ENCODE data around the gene FRMD8. TPM values are rescaled to one million over a fixed set of nuclear protein-coding genes. Genes with fewer than 3 reads are reported as not detected.

The FRMD8 gene
- total RNA-seq, 6 experiments from 2014 or later, result 22.4 to 28.5 (median 27.1) TPM

DNA sequence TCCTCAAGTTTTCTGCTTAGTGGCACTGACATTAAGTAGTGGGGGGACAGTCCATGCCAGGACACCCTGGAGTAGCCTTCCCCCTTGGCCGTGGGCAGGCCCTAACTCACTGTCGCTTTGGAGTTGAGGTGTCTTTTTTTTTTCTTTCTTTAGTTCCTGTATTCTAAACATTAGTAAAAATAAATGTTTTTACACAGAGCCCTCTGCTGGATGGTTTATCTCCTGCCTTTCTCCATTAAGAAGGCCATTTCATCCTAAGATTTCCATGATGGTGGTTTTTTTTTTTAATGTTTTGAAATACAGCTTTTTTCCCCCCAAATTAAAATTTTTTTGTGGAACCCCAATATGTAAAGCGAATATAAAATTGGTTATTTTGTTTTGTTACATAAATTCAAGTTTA, 33.7 kb upstream of the FRMD8 start:
- Mint-ChIP-seq H3K4me3 (no peak overlapping the region), H3K9me3 (no peaks in the 10 kb centered on the region), H3K36me3 (ENCODE audit: low read depth) (peaks cover 5% of the 10 kb centered on the region; the same call in 1 of the 2 replicates), H3K27ac (peak overlapping the region; percentile 64; the same call in 1 of the 2 replicates), H3K27me3 (ENCODE audit: insufficient read depth) (peaks cover 4% of the 10 kb centered on the region), H3K4me1 (ENCODE audit: low read depth) (peaks cover 30% of the 10 kb centered on the region)
- DNase-seq, result peak; percentile 23
- TF ChIP-seq, protein P1, sequence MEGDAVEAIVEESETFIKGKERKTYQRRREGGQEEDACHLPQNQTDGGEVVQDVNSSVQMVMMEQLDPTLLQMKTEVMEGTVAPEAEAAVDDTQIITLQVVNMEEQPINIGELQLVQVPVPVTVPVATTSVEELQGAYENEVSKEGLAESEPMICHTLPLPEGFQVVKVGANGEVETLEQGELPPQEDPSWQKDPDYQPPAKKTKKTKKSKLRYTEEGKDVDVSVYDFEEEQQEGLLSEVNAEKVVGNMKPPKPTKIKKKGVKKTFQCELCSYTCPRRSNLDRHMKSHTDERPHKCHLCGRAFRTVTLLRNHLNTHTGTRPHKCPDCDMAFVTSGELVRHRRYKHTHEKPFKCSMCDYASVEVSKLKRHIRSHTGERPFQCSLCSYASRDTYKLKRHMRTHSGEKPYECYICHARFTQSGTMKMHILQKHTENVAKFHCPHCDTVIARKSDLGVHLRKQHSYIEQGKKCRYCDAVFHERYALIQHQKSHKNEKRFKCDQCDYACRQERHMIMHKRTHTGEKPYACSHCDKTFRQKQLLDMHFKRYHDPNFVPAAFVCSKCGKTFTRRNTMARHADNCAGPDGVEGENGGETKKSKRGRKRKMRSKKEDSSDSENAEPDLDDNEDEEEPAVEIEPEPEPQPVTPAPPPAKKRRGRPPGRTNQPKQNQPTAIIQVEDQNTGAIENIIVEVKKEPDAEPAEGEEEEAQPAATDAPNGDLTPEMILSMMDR (IDR thresholded peaks at IDR 0.05), result peak; percentile 74

DNA sequence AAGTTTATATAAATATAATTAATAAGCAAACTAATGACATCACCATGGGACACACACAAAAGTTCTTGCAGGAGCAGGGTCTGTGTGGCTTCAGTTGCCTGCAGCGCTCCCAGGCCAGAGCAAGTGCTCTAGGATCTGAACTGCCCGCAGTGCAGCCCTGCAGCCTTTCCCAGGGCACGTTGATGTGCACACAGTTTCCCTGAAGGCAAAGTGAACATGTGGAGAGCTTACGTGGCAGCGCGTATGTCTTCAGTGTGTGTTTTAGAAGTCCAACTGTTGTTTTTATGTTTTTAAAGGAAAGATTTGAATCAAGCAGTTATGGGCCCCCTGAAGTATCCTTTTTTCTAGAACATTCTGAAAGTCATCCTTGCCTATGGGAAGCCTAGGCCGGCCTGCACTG, 33.1 kb upstream of the FRMD8 start:
- no peak for DNase-seq
- Mint-ChIP-seq H3K36me3 (ENCODE audit: low read depth) (peaks cover 5% of the 10 kb centered on the region; the same call in 1 of the 2 replicates), H3K4me3 (peak overlapping the region; percentile 77), H3K27ac (peak overlapping the region; percentile 69), H3K9me3 (no peaks in the 10 kb centered on the region), H3K4me1 (ENCODE audit: low read depth) (peaks cover 35% of the 10 kb centered on the region), H3K27me3 (ENCODE audit: insufficient read depth) (peaks cover 5% of the 10 kb centered on the region)
- TF ChIP-seq, protein P1 (IDR thresholded peaks at IDR 0.05), result no peak

DNA sequence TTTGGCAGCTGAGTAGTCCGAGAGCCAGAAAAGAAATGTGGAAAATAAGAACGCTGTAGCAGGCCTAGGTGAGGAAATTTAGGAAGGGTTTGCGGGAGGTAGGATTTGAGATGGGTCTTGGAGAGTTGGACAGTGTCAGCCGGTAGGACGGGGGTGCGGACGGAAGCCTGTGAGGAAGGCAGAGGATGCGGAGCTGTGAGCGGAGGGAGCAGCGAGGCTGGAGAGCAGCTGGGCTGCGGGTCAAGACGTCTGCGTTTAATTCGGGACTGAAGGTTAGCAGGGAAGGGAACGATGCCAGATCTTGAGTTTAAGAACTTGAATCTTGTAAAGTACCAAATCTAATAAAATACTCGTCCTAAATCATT, 32.6 kb upstream of the FRMD8 start:
- Mint-ChIP-seq H3K4me1 (ENCODE audit: low read depth) (peaks cover 35% of the 10 kb centered on the region), H3K27ac (peak overlapping the region; percentile 69), H3K27me3 (ENCODE audit: insufficient read depth) (peaks cover 8% of the 10 kb centered on the region), H3K36me3 (ENCODE audit: low read depth) (0 out of 2 replicates have a peak, but pooled peaks cover under 1% of the 10 kb centered on the region), H3K9me3 (no peaks in the 10 kb centered on the region), H3K4me3 (peak overlapping the region; percentile 77)
- TF ChIP-seq, protein P1 (IDR thresholded peaks at IDR 0.05), result no peak
- no peak for DNase-seq

DNA sequence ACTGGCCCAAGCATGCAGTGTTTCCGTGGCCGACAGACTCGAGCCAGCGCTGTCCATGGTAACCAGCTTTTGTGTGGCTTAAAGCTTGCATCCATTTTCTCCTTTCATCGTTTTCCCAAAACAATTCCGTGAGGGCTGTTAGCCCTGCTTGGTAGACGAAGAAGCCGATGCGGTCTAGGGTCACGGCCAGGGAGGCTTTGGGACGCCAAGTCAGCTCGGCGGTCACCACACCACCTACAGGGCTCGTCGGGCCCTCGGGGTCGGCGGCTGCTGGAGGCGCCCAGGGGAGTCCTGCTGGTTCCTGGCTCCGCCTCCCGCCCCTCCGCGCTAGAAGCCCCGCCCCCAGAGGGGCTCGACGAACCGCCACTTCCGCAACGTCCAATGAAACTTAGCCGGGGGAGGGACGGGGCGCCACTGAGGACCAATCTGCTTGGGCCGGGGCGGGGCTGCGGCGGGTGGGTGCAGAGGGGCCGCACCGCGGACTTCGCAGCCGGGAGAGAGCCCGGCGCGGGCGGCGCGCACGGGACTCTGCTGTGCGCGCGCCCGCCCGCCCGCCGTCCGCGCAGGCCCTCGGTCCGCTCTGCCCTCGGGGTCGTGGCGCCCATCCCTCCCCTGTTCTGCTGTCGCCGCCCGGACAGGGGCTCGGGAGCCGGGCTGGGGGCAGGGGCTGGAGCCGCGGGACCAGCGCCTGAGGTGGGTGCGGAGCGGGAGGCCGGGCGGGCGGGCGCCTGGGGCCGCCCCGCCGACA, 32.0 kb upstream of the FRMD8 start, which contains the start of gene TIGD3:
TSS of gene TIGD3 (plus strand) at position 487 of the 748 bp plus-strand sequence. CDS start 1,058 bp downstream, outside the sequence.
- Mint-ChIP-seq H3K36me3 (ENCODE audit: low read depth) (no peaks in the 10 kb centered on the region), H3K9me3 (no peaks in the 10 kb centered on the region), H3K27ac (peak within 1 kb of the TSS; percentile 69), H3K4me3 (peak within 1 kb of the TSS; percentile 77), H3K27me3 (ENCODE audit: insufficient read depth) (peaks cover 8% of the 10 kb centered on the region), H3K4me1 (ENCODE audit: low read depth) (peaks cover 35% of the 10 kb centered on the region)
- TF ChIP-seq, protein P1 (IDR thresholded peaks at IDR 0.05), result no peak
- peak; percentile 92 for DNase-seq

DNA sequence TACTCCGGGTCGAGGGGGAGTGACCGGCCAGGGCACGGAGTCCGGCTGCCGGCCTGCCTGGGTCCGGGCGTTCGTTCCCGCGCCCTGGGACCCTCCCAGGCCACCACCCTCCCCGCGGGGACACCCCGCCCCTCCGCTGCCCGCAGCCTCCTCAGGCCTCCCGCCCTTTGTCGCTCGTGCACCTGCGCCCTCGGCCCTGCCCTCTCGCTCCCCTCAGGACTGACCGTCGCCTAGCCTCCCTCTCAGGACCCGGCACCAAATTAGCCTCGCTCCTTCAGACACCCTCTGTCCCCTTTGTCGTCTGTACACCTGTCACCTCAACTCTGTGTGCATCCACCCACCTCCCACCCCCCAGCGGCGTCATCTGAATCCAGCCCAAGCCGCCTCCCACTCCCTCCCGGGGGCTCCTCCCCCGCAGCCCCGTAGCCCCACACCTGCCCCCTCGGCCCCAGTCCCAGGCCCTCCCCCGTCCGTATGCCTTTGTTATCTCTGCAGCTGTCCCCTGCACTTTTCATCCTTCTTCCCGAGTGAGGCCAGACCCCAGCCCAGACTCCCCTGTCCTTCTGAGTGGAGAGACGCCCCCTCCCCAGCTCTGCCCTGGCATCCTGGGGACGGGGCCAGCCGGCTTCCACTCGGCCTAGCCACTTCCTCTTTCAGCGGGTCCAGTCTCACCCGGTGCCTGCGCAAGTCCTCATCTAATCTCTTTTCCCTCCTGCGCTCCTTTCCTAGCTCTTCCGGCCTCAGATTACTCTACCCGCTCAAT, 31.2 kb upstream of the FRMD8 start:
- no peaks in the 10 kb centered on the region for H3K9me3 Mint-ChIP-seq
- TF ChIP-seq, protein P1 (IDR thresholded peaks at IDR 0.05), result no peak
- peaks cover 35% of the 10 kb centered on the region for H3K4me1 Mint-ChIP-seq (ENCODE audit: low read depth)
- DNase-seq, result no peak
- no peak overlapping the region for H3K27ac Mint-ChIP-seq
- H3K27me3 Mint-ChIP-seq (ENCODE audit: insufficient read depth), result peaks cover 8% of the 10 kb centered on the region
- peak overlapping the region; percentile 77 for H3K4me3 Mint-ChIP-seq
- no peaks in the 10 kb centered on the region for H3K36me3 Mint-ChIP-seq (ENCODE audit: low read depth)

All from HFFc6 (cell line).